HG03571 (cell line): ENCODE measurements around the gene ACTC1.
"Not testable (repeated sequence)": the region's sequence is repeated elsewhere in the genome, so short reads cannot be mapped to it uniquely, and the experiment has no call there.

ENCODE experiments used
- ATAC-seq: cut with Tn5 transposase; IDR thresholded peaks from one replicate; pipeline ENCODE4 v1.9.1; 2021; ENCODE audit not compliant: unreplicated experiment

Gene ACTC1

GRCh38 chr15:34795267-34796081 is at the start of gene ACTC1:
TSS of gene ACTC1 (minus strand) at chr15:34795549. CDS start at chr15:34794808, 741 bp downstream.
- no peak for ATAC-seq

GRCh38 chr15:34841262-34841725 is 45.9 kb upstream of the ACTC1 start:
- no peak for ATAC-seq

GRCh38 chr15:34838282-34838681 is 42.9 kb upstream of the ACTC1 start:
- no peak for ATAC-seq

- no peak for ATAC-seq
Measured at GRCh38 chr15:34837246-34838016, 42.1 kb upstream of the ACTC1 start.

- ATAC-seq: no peak
Measured at GRCh38 chr15:34828145-34828911, 33.0 kb upstream of the ACTC1 start.

GRCh38 chr15:34821831-34822230 is 26.5 kb upstream of the ACTC1 start:
- no peak for ATAC-seq

- ATAC-seq: no peak
Measured at GRCh38 chr15:34820110-34820509, 24.8 kb upstream of the ACTC1 start.

GRCh38 chr15:34818526-34818925 is 23.2 kb upstream of the ACTC1 start:
- no peak for ATAC-seq

- ATAC-seq: no peak
Measured at GRCh38 chr15:34815836-34816235, 20.5 kb upstream of the ACTC1 start.

- ATAC-seq: no peak
Measured at GRCh38 chr15:34813446-34814190, 18.3 kb upstream of the ACTC1 start.

- not testable (repeated sequence) for ATAC-seq
Measured at GRCh38 chr15:34812868-34813365, 17.6 kb upstream of the ACTC1 start.

GRCh38 chr15:34812369-34812768 is 17.0 kb upstream of the ACTC1 start:
- no peak for ATAC-seq

GRCh38 chr15:34810443-34811129 is 15.2 kb upstream of the ACTC1 start:
- no peak for ATAC-seq

GRCh38 chr15:34809186-34809585 is 13.8 kb upstream of the ACTC1 start:
- ATAC-seq: no peak

- no peak for ATAC-seq
Measured at GRCh38 chr15:34808016-34808415, 12.7 kb upstream of the ACTC1 start.

- ATAC-seq: not testable (repeated sequence)
Measured at GRCh38 chr15:34807241-34807640, 11.9 kb upstream of the ACTC1 start.

- ATAC-seq: no peak
Measured at GRCh38 chr15:34804776-34805175, 9.4 kb upstream of the ACTC1 start.

- no peak for ATAC-seq
Measured at GRCh38 chr15:34804113-34804512, 8.8 kb upstream of the ACTC1 start.

- no peak for ATAC-seq
Measured at GRCh38 chr15:34802803-34803750, 7.7 kb upstream of the ACTC1 start.
